Activated CD8-positive, alpha-beta T cell treated with anti-CD3 and anti-CD28 coated beads, Interleukin-2, amount 10 ng/mL, durations not matched to agents 7 days and 5 days (primary cell): ENCODE data around the gene BTK. TPM values are rescaled to one million over a fixed set of nuclear protein-coding genes. Genes with fewer than 3 reads are reported as not detected.

ENCODE experiments used
- ATAC-seq: fragments of 150-1000 bp; cut with Tn5 transposase; one replicate; pipeline ENCODE4 v1.10.0; 2021; ENCODE audit warnings: moderate library complexity
- CTCF ChIA-PET: fragments of 350-600 bp; sonication (Branson Sonifier 250); formaldehyde crosslinking; loops from one replicate; lab custom pipeline; 2021; ENCODE audit warnings: antibody characterized with exemption; lab: Charles Lee
- POLR2A ChIA-PET: fragments of 350-600 bp; sonication (Branson Sonifier 250); formaldehyde crosslinking; loops from one replicate; lab custom pipeline; 2021; ENCODE audit warnings: antibody characterized with exemption; lab: Charles Lee
- DNase-seq: peaks from one replicate; pipeline ENCODE4 v3.0.0-alpha.2; 2020
- H3K27ac Mint-ChIP-seq: one replicate; pipeline ENCODE4 v1.8.0; 2021; ENCODE audit warnings: mild to moderate bottlenecking, mixed read lengths
- H3K27me3 Mint-ChIP-seq: one replicate; pipeline ENCODE4 v1.8.0; 2021; ENCODE audit warnings: low read depth, mixed read lengths
- H3K36me3 Mint-ChIP-seq: one replicate; pipeline ENCODE4 v1.8.0; 2021; ENCODE audit warnings: low read depth, mixed read lengths
- H3K4me1 Mint-ChIP-seq: one replicate; pipeline ENCODE4 v1.8.0; 2021; ENCODE audit warnings: low read depth, mixed read lengths
- H3K4me3 Mint-ChIP-seq: one replicate; pipeline ENCODE4 v1.8.0; 2021; ENCODE audit warnings: mild to moderate bottlenecking, mixed read lengths
- H3K9me3 Mint-ChIP-seq: one replicate; pipeline ENCODE4 v1.8.0; 2022; ENCODE audit warnings: mixed read lengths; ENCODE audit not compliant: insufficient read depth
- total RNA-seq, 2 experiments: library from RNA; stranded (reverse); gene quantifications; one replicate each; pipeline ENCODE4 v1.2.3, GENCODE V29; 2021

The BTK gene
- total RNA-seq: under 1 TPM in 1 of 2 experiments, not detected in 1; 0.23 TPM

GRCh38 chrX:101385795-101386541 is at the start of gene BTK:
TSS of gene BTK (minus strand) at chrX:101386191. CDS start at chrX:101375284, 10,907 bp downstream.
- DNase-seq: no peak
- Mint-ChIP-seq H3K27me3 (no peaks in the 10 kb centered on the region), H3K9me3 (no peaks in the 10 kb centered on the region), H3K27ac (no peak within 1 kb of the TSS), H3K4me3 (no peak within 1 kb of the TSS), H3K36me3 (peaks cover 1% of the 10 kb centered on the region), H3K4me1 (peaks cover 9% of the 10 kb centered on the region)
- ChIA-PET POLR2A (no interaction called here), CTCF (no interaction called here)
- ATAC-seq: no peak

GRCh38 chrX:101430457-101431078 is 44.6 kb upstream of the BTK start:
- ATAC-seq (peak; percentile 86), DNase-seq (no peak)
- Mint-ChIP-seq H3K4me1 (peaks cover 14% of the 10 kb centered on the region), H3K27me3 (no peaks in the 10 kb centered on the region), H3K36me3 (peaks cover 7% of the 10 kb centered on the region), H3K27ac (peak overlapping the region; percentile 2), H3K4me3 (no peak overlapping the region), H3K9me3 (no peaks in the 10 kb centered on the region)
- CTCF ChIA-PET: no interaction called here
- POLR2A ChIA-PET: no interaction called here

GRCh38 chrX:101429934-101430333 is 43.9 kb upstream of the BTK start:
- DNase-seq: no peak
- H3K27ac Mint-ChIP-seq: peak overlapping the region; percentile 2
- ATAC-seq: peak; percentile 42
- H3K36me3 Mint-ChIP-seq: peaks cover 10% of the 10 kb centered on the region
- H3K4me1 Mint-ChIP-seq: peaks cover 14% of the 10 kb centered on the region
- CTCF ChIA-PET: interaction anchor here (1.3 kb wide), 1 partner anchor 15 kb away, joined by 3 read pairs; no protein-coding TSS in a partner anchor
- H3K9me3 Mint-ChIP-seq: no peaks in the 10 kb centered on the region
- POLR2A ChIA-PET: no interaction called here
- H3K4me3 Mint-ChIP-seq: no peak overlapping the region
- no peaks in the 10 kb centered on the region for H3K27me3 Mint-ChIP-seq

- Mint-ChIP-seq H3K4me1 (peaks cover 14% of the 10 kb centered on the region), H3K27me3 (no peaks in the 10 kb centered on the region), H3K27ac (no peak overlapping the region), H3K36me3 (peaks cover 13% of the 10 kb centered on the region), H3K4me3 (no peak overlapping the region), H3K9me3 (no peaks in the 10 kb centered on the region)
- ATAC-seq (no peak), DNase-seq (no peak)
- ChIA-PET CTCF (no interaction called here), POLR2A (interaction anchor here (0.8 kb wide), 1 partner anchor 10 kb away, joined by 3 read pairs; no protein-coding TSS in a partner anchor)
Observed at GRCh38 chrX:101427954-101428353, 42.0 kb upstream of the BTK start.

GRCh38 chrX:101419489-101419888 is 33.5 kb upstream of the BTK start:
- H3K4me3 Mint-ChIP-seq: no peak overlapping the region
- no peaks in the 10 kb centered on the region for H3K27me3 Mint-ChIP-seq
- H3K4me1 Mint-ChIP-seq: peaks cover 24% of the 10 kb centered on the region
- no peak overlapping the region for H3K27ac Mint-ChIP-seq
- peaks cover 4% of the 10 kb centered on the region for H3K36me3 Mint-ChIP-seq
- DNase-seq: no peak
- ChIA-PET CTCF (no interaction called here), POLR2A (no interaction called here)
- no peak for ATAC-seq
- H3K9me3 Mint-ChIP-seq: no peaks in the 10 kb centered on the region

GRCh38 chrX:101417981-101418841 is 32.2 kb upstream of the BTK start:
- H3K4me1 Mint-ChIP-seq: peaks cover 24% of the 10 kb centered on the region
- no peaks in the 10 kb centered on the region for H3K27me3 Mint-ChIP-seq
- CTCF ChIA-PET: interaction anchor here (0.6 to 1.0 kb wide), 4 partner anchors 174 to 649 kb away, joined by 3 read pairs; partner anchors contain the start of gene ARMCX6
- POLR2A ChIA-PET: interaction anchor here (1.1 to 1.5 kb wide), 6 partner anchors 8 to 513 kb away, joined by 3 to 7 read pairs (median 4); partner anchors contain the start of genes GLA, HNRNPH2, RPL36A and ZMAT1
- H3K9me3 Mint-ChIP-seq: no peaks in the 10 kb centered on the region
- peaks cover 4% of the 10 kb centered on the region for H3K36me3 Mint-ChIP-seq
- ATAC-seq (peak; percentile 73), DNase-seq (peak; percentile 43)
- peak overlapping the region; percentile 78 for H3K4me3 Mint-ChIP-seq
- peak overlapping the region; percentile 92 for H3K27ac Mint-ChIP-seq

GRCh38 chrX:101417190-101417589 is 31.2 kb upstream of the BTK start:
- CTCF ChIA-PET: interaction anchor here (1.5 to 2.6 kb wide), 2 partner anchors 10 to 341 kb away, joined by 3 to 15 read pairs; no protein-coding TSS in a partner anchor
- POLR2A ChIA-PET: interaction anchor here (1.0 to 1.2 kb wide), 3 partner anchors 10 to 515 kb away, joined by 3 to 5 read pairs (median 4); partner anchors contain the start of gene ZMAT1
- H3K4me3 Mint-ChIP-seq: peak overlapping the region; percentile 78
- peaks cover 33% of the 10 kb centered on the region for H3K4me1 Mint-ChIP-seq
- DNase-seq (no peak), ATAC-seq (no peak)
- H3K27me3 Mint-ChIP-seq: no peaks in the 10 kb centered on the region
- H3K27ac Mint-ChIP-seq: peak overlapping the region; percentile 34
- H3K9me3 Mint-ChIP-seq: no peaks in the 10 kb centered on the region
- peaks cover 13% of the 10 kb centered on the region for H3K36me3 Mint-ChIP-seq

- ChIA-PET POLR2A (interaction anchor here (1.0 to 1.2 kb wide), 2 partner anchors 10 to 515 kb away, joined by 3 to 5 read pairs; partner anchors contain the start of gene ZMAT1), CTCF (interaction anchor here (1.5 to 2.6 kb wide), 2 partner anchors 10 to 342 kb away, joined by 3 to 15 read pairs; no protein-coding TSS in a partner anchor)
- ATAC-seq (no peak), DNase-seq (no peak)
- H3K27me3 Mint-ChIP-seq: no peaks in the 10 kb centered on the region
- peaks cover 18% of the 10 kb centered on the region for H3K36me3 Mint-ChIP-seq
- peak overlapping the region; percentile 34 for H3K27ac Mint-ChIP-seq
- peaks cover 35% of the 10 kb centered on the region for H3K4me1 Mint-ChIP-seq
- no peaks in the 10 kb centered on the region for H3K9me3 Mint-ChIP-seq
- no peak overlapping the region for H3K4me3 Mint-ChIP-seq
Observed at GRCh38 chrX:101416691-101417090, 30.7 kb upstream of the BTK start.

GRCh38 chrX:101415180-101416145 is 29.5 kb upstream of the BTK start:
- Mint-ChIP-seq H3K27me3 (no peaks in the 10 kb centered on the region), H3K4me3 (no peak overlapping the region), H3K27ac (peak overlapping the region; percentile 20), H3K4me1 (peaks cover 40% of the 10 kb centered on the region), H3K36me3 (peaks cover 22% of the 10 kb centered on the region), H3K9me3 (no peaks in the 10 kb centered on the region)
- ATAC-seq: peak; percentile 37
- POLR2A ChIA-PET: interaction anchor here (0.5 kb wide), 1 partner anchor 290 kb away, joined by 3 read pairs; no protein-coding TSS in a partner anchor
- DNase-seq: peak; percentile 56
- CTCF ChIA-PET: interaction anchor here (0.8 to 2.6 kb wide), 8 partner anchors 11 to 376 kb away, joined by 3 to 15 read pairs (median 4); partner anchors contain the start of gene RPL36A

- Mint-ChIP-seq H3K27ac (no peak overlapping the region), H3K4me3 (no peak overlapping the region), H3K36me3 (peaks cover 22% of the 10 kb centered on the region), H3K4me1 (peaks cover 33% of the 10 kb centered on the region), H3K9me3 (no peaks in the 10 kb centered on the region), H3K27me3 (no peaks in the 10 kb centered on the region)
- DNase-seq: no peak
- ChIA-PET CTCF (no interaction called here), POLR2A (no interaction called here)
- no peak for ATAC-seq
Observed at GRCh38 chrX:101411984-101412383, 26.0 kb upstream of the BTK start.
